ENCODE measurements around the gene MYBPHL. TPM values are rescaled to one million over a fixed set of nuclear protein-coding genes. Genes with fewer than 3 reads are reported as not detected.

The MYBPHL gene
- total and polyA plus RNA-seq, 2 of the 13 experiments (the other 11 are each of a cell fraction or from before 2014, with no cell fraction given) = 3.7 to 3.8 TPM

GRCh38 chr1:109264379-109264755, 42.4 kb downstream of the MYBPHL start:
- Histone ChIP-seq H3K9ac (ENCODE audit: insufficient read depth, low read depth, low read length) (no peak overlapping the region), H4K20me1 (ENCODE audit: insufficient read depth, low read length) (no peaks in the 10 kb centered on the region), H3K36me3 (replicated peaks in 1 of 2; ENCODE audit: control insufficient read depth in 1 of 2, insufficient read depth in 2 of 2, low read length in 2 of 2) (peaks cover 3 to 11% of the 10 kb centered on the region in 2 experiments; a peak in 4 of 5 replicates), H3K4me2 (ENCODE audit: low read depth, low read length) (no peak overlapping the region), H3K27ac (ENCODE audit: extremely low read length, insufficient read depth, low read length) (no peak overlapping the region), H2AFZ (ENCODE audit: low read length) (no peak overlapping the region), H3K4me3 (replicated peaks in 1 of 3; ENCODE audit: insufficient read depth in 1 of 3, low read depth in 2 of 3, low read length in 3 of 3) (no peak overlapping the region), H3K79me2 (ENCODE audit: insufficient read depth, low read length) (no peaks in the 10 kb centered on the region), H3K27me3 (ENCODE audit: control insufficient read depth in 1 of 2, insufficient read depth in 2 of 2, low read length in 2 of 2) (no peaks in the 10 kb centered on the region), H3K4me1 (ENCODE audit: insufficient read depth, low read length) (no peaks in the 10 kb centered on the region), H3K9me3 (ENCODE audit: low read length) (no peaks in the 10 kb centered on the region)
- DNase-seq (ENCODE audit: low spot score) (no peak), FAIRE-seq (no peak), ATAC-seq (no peak)
- ChIA-PET POLR2A (interaction anchor here (0.7 to 1.8 kb wide), 3 partner anchors 12 to 134 kb away, joined by 3 to 6 read pairs (median 4); partner anchors contain the start of gene SORT1), CTCF (ENCODE audit: low intra/inter-chr PET ratio, low total read pairs) (interaction anchor here (0.6 to 3.0 kb wide), 13 partner anchors 11 to 269 kb away, joined by 4 to 76 read pairs (median 8); partner anchors contain the start of genes CELSR2, CYB561D1, PSRC1 and SORT1)
- in situ Hi-C loops (cut with HindIII; ENCODE audit: extremely low pct_ligation_motif_present, low pct_unique_long_range_greater_than_20kb) (loop anchor here (5.0 to 10.0 kb wide), 3 partner anchors 62 to 270 kb away; partner anchors contain the start of gene GPR61), intact Hi-C loops (cut with micrococcal nuclease; ENCODE audit: unreplicated experiment) (loop anchor here (5.0 kb wide), 1 partner anchor 172 kb away; the partner anchor contains the start of gene TMEM167B)
- 87% methylated on average over 6 of the region's 9 CpGs for WGBS (ENCODE audit: low lambda C conversion rate)
- TF ChIP-seq TRIM22 (IDR thresholded peaks at IDR 0.05) (no peak), E2F5 (CRISPR knock-in tag; conservative IDR thresholded peaks at IDR 0.05) (no peak), PATZ1 (CRISPR knock-in tag; IDR thresholded peaks at IDR 0.05) (no peak), ZNF766 (CRISPR knock-in tag; IDR thresholded peaks at IDR 0.05; ENCODE audit: borderline replicate concordance) (no peak), POLR2G (IDR thresholded peaks at IDR 0.05; ENCODE audit: low read depth, low read length) (no peak)
- BruUV-seq (replicated peaks) = no TSS peak
